Upper lobe of left lung (tissue), 4 donors: ENCODE measurements around the gene ACTR1A.

ENCODE experiments used
- POLR2A ChIP-seq, 4 donors: fragments of 450-650 bp; IDR thresholded peaks; one replicate each; pipeline ENCODE4 v1.5.1; 2016 to 2017; ENCODE audit warnings: antibody characterized with exemption in 4 of 4, mild to moderate bottlenecking in 2 of 4
- POLR2AphosphoS5 ChIP-seq, 2 donors: sonication (generic); formaldehyde crosslinking; IDR thresholded peaks; one replicate each; pipeline ENCODE4 v1.5.1; 2017; ENCODE audit warnings: antibody characterized with exemption in 2 of 2
- TF ChIP-seq, protein P1 (sequence below), 6 experiments: fragments of 450-650 bp in 4 of 6; fragments of 200-600 bp in 2 of 6; sonication (generic) in 2 of 6; IDR thresholded peaks; one replicate each; pipeline ENCODE4 v1.5.1; 2016 to 2019; ENCODE audit warnings: antibody characterized with exemption in 6 of 6

DNA sequence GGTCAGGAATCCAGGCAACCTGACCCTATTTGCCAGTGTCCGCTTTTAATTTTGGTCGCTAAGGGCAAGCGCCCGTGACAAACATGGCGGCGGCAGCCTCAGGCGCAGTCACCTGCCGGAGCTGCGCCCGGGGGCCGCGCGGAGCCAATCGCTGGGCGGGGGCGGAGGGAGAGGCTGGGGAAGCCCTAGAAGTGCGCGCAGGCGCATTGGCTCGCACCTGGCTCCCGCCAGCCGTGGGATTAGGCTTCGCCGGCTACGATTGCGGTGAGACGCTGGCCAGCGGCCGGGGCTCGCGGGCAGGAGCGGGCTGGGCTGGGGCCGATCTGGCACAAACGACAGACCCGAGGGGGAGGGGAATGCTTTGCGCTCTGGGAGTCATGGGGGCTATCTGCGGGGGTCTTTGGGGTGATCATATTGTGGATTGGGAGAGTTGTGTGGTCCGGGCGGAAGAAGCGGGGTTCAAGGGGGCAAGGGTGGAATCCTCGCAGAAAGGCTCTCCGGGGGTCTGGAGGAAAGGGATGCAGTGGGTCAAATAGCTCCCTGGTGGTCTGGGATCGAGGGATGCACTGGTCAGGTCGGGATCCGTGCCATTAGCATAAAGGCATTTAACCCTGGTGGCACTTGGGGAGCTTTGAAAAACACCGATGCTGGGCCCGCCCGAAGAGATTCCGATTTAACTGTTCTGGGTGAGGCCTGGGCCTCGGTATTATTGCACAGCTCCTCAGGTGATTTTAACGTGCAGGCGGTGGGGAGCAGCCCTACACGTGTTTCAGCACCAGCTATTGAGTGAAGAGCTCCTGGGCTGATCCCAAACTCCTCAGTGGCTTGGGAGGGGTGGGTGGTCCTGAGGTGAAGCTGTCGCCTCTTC is 41.1 kb downstream of the ACTR1A start:
- TF ChIP-seq, protein P1, sequence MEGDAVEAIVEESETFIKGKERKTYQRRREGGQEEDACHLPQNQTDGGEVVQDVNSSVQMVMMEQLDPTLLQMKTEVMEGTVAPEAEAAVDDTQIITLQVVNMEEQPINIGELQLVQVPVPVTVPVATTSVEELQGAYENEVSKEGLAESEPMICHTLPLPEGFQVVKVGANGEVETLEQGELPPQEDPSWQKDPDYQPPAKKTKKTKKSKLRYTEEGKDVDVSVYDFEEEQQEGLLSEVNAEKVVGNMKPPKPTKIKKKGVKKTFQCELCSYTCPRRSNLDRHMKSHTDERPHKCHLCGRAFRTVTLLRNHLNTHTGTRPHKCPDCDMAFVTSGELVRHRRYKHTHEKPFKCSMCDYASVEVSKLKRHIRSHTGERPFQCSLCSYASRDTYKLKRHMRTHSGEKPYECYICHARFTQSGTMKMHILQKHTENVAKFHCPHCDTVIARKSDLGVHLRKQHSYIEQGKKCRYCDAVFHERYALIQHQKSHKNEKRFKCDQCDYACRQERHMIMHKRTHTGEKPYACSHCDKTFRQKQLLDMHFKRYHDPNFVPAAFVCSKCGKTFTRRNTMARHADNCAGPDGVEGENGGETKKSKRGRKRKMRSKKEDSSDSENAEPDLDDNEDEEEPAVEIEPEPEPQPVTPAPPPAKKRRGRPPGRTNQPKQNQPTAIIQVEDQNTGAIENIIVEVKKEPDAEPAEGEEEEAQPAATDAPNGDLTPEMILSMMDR (IDR thresholded peaks at IDR 0.05): no peak
- TF ChIP-seq POLR2A (IDR thresholded peaks at IDR 0.05) (peak in 2 of 4 donors; percentile 48 to 88), POLR2AphosphoS5 (IDR thresholded peaks at IDR 0.05) (peak; percentile 61)
